Measurements from ENCODE around the gene TRMT1.
A peak's percentile ranks its signal among the peaks of the same experiment; 100 is the strongest.
"Not testable (repeated sequence)": the region's sequence is repeated elsewhere in the genome, so short reads cannot be mapped to it uniquely, and the experiment has no call there.

Gene TRMT1

GRCh38 chr19:13116282-13117175, at the start of gene TRMT1:
TRMT1 (minus strand) TSS chr19:13116740; CDS start chr19:13116399, 341 bp downstream.
- peak; percentile 98 for DNase-seq

- not testable (repeated sequence) for DNase-seq
Observed at GRCh38 chr19:13166151-13166550, 49.6 kb upstream of the TRMT1 start.

GRCh38 chr19:13165162-13165997, 48.8 kb upstream of the TRMT1 start:
- peak; percentile 90 for DNase-seq

GRCh38 chr19:13164343-13165161, 48.0 kb upstream of the TRMT1 start:
- DNase-seq: peak; percentile 99

GRCh38 chr19:13163609-13164342, 47.2 kb upstream of the TRMT1 start:
- DNase-seq: peak; percentile 96

- peak; percentile 99 for DNase-seq
Observed at GRCh38 chr19:13162724-13163608, 46.4 kb upstream of the TRMT1 start.

DNA sequence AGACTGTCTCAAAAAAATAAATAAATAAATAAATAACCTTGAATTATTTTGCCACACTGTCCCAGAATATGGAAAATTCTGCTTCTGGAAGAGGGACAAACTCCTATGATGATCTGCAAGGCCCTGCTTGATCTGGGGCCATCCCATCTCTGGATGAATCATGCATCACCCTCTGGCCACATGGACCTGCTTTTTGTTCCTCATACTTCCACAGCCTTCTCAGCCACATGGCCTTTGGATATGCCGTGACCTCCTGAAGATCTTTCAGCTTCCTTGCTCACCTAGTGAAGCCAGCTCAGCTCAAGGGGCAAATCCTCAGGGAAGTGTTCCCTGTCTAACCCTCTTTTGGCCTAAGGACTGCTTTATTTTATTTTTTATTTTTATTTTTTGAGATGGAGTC, 44.0 kb upstream of the TRMT1 start:
- DNase-seq: no peak

DNA sequence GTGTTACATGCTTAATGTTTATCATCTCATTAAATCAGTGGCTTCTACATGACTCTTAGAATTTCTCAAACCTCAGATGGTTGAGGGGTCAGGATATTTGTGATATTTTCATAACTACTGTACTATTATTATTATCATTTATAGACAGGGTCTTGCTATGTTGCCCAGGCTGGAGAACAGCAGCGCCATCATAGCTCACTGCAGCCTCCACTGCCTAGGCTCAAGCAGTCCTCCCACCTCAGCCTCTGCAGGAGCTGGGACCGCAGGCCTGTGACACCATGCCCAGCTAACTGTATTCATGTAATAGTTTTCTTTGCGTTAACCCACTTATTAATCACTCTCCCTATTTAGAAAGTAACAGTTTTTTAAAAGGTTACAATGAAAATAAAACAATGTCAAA, 43.2 kb upstream of the TRMT1 start:
- no peak for DNase-seq

- DNase-seq: peak; percentile 96
Observed at GRCh38 chr19:13155472-13156359, 39.2 kb upstream of the TRMT1 start.

GRCh38 chr19:13154911-13155471, 38.5 kb upstream of the TRMT1 start:
- peak; percentile 87 for DNase-seq

- peak; percentile 83 for DNase-seq
Observed at GRCh38 chr19:13154241-13154778, 37.8 kb upstream of the TRMT1 start.

- peak; percentile 77 for DNase-seq
Observed at GRCh38 chr19:13153569-13154240, 37.2 kb upstream of the TRMT1 start.

GRCh38 chr19:13152974-13153568, 36.5 kb upstream of the TRMT1 start:
- peak; percentile 98 for DNase-seq

- no peak for DNase-seq
Observed at GRCh38 chr19:13152356-13152973, 35.9 kb upstream of the TRMT1 start.

- peak; percentile 99 for DNase-seq
Observed at GRCh38 chr19:13151605-13152355, 35.2 kb upstream of the TRMT1 start.

- peak; percentile 63 for DNase-seq
Observed at GRCh38 chr19:13150931-13151604, 34.5 kb upstream of the TRMT1 start.

Measured in NCI-H69 (cell line).